ENCODE measurements around the gene ATF7. TPM values are rescaled to one million over a fixed set of nuclear protein-coding genes. Genes with fewer than 3 reads are reported as not detected.

The ATF7 gene
- total and polyA plus RNA-seq, 4 donors, result 16.8 to 43.3 (median 31.7) TPM

- DNase-seq (peak; percentile 65 to 78 (median 68)), ATAC-seq (ENCODE audit: insufficient read depth, low FRiP score) (no peak)
- Histone ChIP-seq H3K4me3 (no peak overlapping the region), H3K4me1 (ENCODE audit: control insufficient read depth in 5 of 5, insufficient read depth in 5 of 5, low read length in 5 of 5) (no peaks in the 10 kb centered on the region), H3K27me3 (ENCODE audit: control insufficient read depth in 3 of 3, insufficient read depth in 3 of 3, low read length in 2 of 3) (no peaks in the 10 kb centered on the region), H3K27ac (ENCODE audit: low read depth in 1 of 2, low read length in 1 of 2) (peak overlapping the region in 1 of 2 donors; percentile 43), H3K9ac (ENCODE audit: insufficient read depth in 1 of 2, low read length in 2 of 2) (peak overlapping the region in 1 of 2 donors; percentile 70), H3K36me3 (ENCODE audit: control insufficient read depth in 4 of 4, insufficient read depth in 4 of 4, low read length in 4 of 4) (peaks cover 13 to 41% (median 23%) of the 10 kb centered on the region in 4 donors), H3K9me3 (ENCODE audit: control insufficient read depth in 4 of 4, insufficient read depth in 3 of 4, low read length in 3 of 4) (no peaks in the 10 kb centered on the region)
- peak; percentile 79 for TF ChIP-seq CTCF (IDR thresholded peaks at IDR 0.05; ENCODE audit: control extremely low read depth, extremely low read depth)
- WGBS, 2 donors, result 26 to 30% methylated on average over 5 of the region's 5 CpGs
These were observed 82.6 kb downstream of the ATF7 start for GRCh38 chr12:53543539-53543938.

GRCh38 chr12:53539526-53539925 lies 86.7 kb downstream of the ATF7 start:
- WGBS, 2 donors, result 95 to 98% methylated on average over 3 of the region's 3 CpGs
- DNase-seq (no peak), ATAC-seq (ENCODE audit: insufficient read depth, low FRiP score) (no peak)
- TF ChIP-seq CTCF (IDR thresholded peaks at IDR 0.05; ENCODE audit: control extremely low read depth, extremely low read depth), result no peak
- no peak overlapping the region for H3K9ac ChIP-seq (ENCODE audit: insufficient read depth in 1 of 2, low read length in 2 of 2)
- H3K4me1 ChIP-seq (ENCODE audit: control insufficient read depth in 5 of 5, insufficient read depth in 5 of 5, low read length in 5 of 5), result peaks cover 0 to 2% (median 0%) of the 10 kb centered on the region in 5 donors
- no peak overlapping the region for H3K4me3 ChIP-seq
- H3K36me3 ChIP-seq (ENCODE audit: control insufficient read depth in 4 of 4, insufficient read depth in 4 of 4, low read length in 4 of 4), result peaks cover 20 to 49% (median 33%) of the 10 kb centered on the region in 4 donors
- no peak overlapping the region for H3K27ac ChIP-seq (ENCODE audit: low read depth in 1 of 2, low read length in 1 of 2)
- no peaks in the 10 kb centered on the region for H3K9me3 ChIP-seq (ENCODE audit: control insufficient read depth in 4 of 4, insufficient read depth in 3 of 4, low read length in 3 of 4)
- no peaks in the 10 kb centered on the region for H3K27me3 ChIP-seq (ENCODE audit: control insufficient read depth in 3 of 3, insufficient read depth in 3 of 3, low read length in 2 of 3)

DNA sequence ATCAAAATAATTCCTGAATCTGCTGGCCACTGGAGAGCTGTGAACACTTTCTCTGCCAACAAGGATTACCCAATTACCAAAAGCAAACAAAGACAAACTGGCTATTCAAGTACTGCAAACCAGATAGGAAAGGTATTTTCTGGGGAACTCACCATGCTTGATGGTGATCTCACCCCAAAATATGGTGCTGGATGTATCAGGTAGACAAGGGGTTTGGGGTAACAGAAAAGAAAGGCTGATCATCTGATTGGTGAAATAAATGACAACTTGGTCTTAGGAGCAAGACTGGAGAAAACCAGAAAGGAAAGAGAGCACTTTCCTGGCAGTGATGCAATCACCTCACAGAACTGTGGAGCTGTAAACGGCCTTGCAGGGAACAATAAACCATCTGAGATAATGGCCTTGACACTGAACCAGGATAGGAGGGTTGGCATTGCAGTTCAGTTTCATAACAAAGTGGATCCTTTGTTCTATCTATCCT lies 87.9 kb downstream of the ATF7 start:
- H3K27ac ChIP-seq (ENCODE audit: low read depth in 1 of 2, low read length in 1 of 2), result peak overlapping the region in 1 of 2 donors; percentile 70
- H3K9me3 ChIP-seq (ENCODE audit: control insufficient read depth in 4 of 4, insufficient read depth in 3 of 4, low read length in 3 of 4), result no peaks in the 10 kb centered on the region
- peak; percentile 71 for ATAC-seq (ENCODE audit: insufficient read depth, low FRiP score)
- 0 to 10% methylated on average over 1 of the region's 1 CpG for WGBS, 2 donors
- DNase-seq, result peak in 1 of 3 donors; percentile 62
- no peak overlapping the region for H3K4me3 ChIP-seq
- H3K9ac ChIP-seq (ENCODE audit: insufficient read depth in 1 of 2, low read length in 2 of 2), result no peak overlapping the region
- peaks cover 21 to 50% (median 35%) of the 10 kb centered on the region in 4 donors for H3K36me3 ChIP-seq (ENCODE audit: control insufficient read depth in 4 of 4, insufficient read depth in 4 of 4, low read length in 4 of 4)
- H3K27me3 ChIP-seq (ENCODE audit: control insufficient read depth in 3 of 3, insufficient read depth in 3 of 3, low read length in 2 of 3), result no peaks in the 10 kb centered on the region
- peaks cover 0 to 2% (median 0%) of the 10 kb centered on the region in 5 donors for H3K4me1 ChIP-seq (ENCODE audit: control insufficient read depth in 5 of 5, insufficient read depth in 5 of 5, low read length in 5 of 5)
- no peak for TF ChIP-seq CTCF (IDR thresholded peaks at IDR 0.05; ENCODE audit: control extremely low read depth, extremely low read depth)

DNA sequence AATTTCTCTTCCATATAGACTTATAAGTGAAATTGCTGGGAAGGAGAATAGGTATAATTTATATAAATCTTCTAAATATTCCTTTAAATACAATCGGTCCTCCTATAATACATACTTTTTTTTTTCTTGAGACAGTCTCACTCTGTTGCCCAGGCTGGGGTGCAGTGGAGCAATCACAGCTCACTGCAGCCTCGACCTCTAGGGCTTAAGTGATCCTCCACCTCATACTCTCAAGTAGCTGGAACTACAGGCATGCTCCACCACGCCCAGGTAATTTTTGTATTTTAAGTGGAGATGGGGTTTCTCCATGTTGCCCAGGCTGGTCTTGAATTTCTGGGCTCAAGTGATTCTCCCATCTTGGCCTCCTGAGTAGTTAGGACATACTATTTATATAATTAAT lies 89.2 kb downstream of the ATF7 start:
- 71 to 95% methylated on average over 3 of the region's 3 CpGs for WGBS, 2 donors
- H3K36me3 ChIP-seq (ENCODE audit: control insufficient read depth in 4 of 4, insufficient read depth in 4 of 4, low read length in 4 of 4), result peaks cover 30 to 46% (median 41%) of the 10 kb centered on the region in 4 donors
- no peak overlapping the region for H3K27ac ChIP-seq (ENCODE audit: low read depth in 1 of 2, low read length in 1 of 2)
- ATAC-seq (ENCODE audit: insufficient read depth, low FRiP score) (no peak), DNase-seq (no peak)
- no peak overlapping the region for H3K9ac ChIP-seq (ENCODE audit: insufficient read depth in 1 of 2, low read length in 2 of 2)
- TF ChIP-seq CTCF (IDR thresholded peaks at IDR 0.05; ENCODE audit: control extremely low read depth, extremely low read depth), result no peak
- H3K27me3 ChIP-seq (ENCODE audit: control insufficient read depth in 3 of 3, insufficient read depth in 3 of 3, low read length in 2 of 3), result no peaks in the 10 kb centered on the region
- no peaks in the 10 kb centered on the region for H3K9me3 ChIP-seq (ENCODE audit: control insufficient read depth in 4 of 4, insufficient read depth in 3 of 4, low read length in 3 of 4)
- peaks cover 0 to 2% (median 0%) of the 10 kb centered on the region in 5 donors for H3K4me1 ChIP-seq (ENCODE audit: control insufficient read depth in 5 of 5, insufficient read depth in 5 of 5, low read length in 5 of 5)
- no peak overlapping the region for H3K4me3 ChIP-seq
